GM12864 (cell line): ENCODE data around the gene UBE2I.
"Not testable (repeated sequence)": the region's sequence is repeated elsewhere in the genome, so short reads cannot be mapped to it uniquely, and the experiment has no call there.

Experiments used
- DNase-seq: peaks from one replicate; pipeline ENCODE4 v3.0.0-alpha.2; 2011; ENCODE audit warnings: low read depth
- H3K4me3 ChIP-seq: 2 replicates; pipeline ENCODE4 v1.5.1; 2011; ENCODE audit warnings: mild to moderate bottlenecking, low read depth, low read length, control low read depth
- TF ChIP-seq, protein P1 (sequence below): IDR thresholded peaks from 2 replicates; pipeline ENCODE4 v1.5.1; 2011; ENCODE audit warnings: low read depth, mild to moderate bottlenecking, moderate library complexity, low read length, control low read depth, inconsistent platforms; ENCODE audit errors: missing control alignments

The UBE2I gene

DNA sequence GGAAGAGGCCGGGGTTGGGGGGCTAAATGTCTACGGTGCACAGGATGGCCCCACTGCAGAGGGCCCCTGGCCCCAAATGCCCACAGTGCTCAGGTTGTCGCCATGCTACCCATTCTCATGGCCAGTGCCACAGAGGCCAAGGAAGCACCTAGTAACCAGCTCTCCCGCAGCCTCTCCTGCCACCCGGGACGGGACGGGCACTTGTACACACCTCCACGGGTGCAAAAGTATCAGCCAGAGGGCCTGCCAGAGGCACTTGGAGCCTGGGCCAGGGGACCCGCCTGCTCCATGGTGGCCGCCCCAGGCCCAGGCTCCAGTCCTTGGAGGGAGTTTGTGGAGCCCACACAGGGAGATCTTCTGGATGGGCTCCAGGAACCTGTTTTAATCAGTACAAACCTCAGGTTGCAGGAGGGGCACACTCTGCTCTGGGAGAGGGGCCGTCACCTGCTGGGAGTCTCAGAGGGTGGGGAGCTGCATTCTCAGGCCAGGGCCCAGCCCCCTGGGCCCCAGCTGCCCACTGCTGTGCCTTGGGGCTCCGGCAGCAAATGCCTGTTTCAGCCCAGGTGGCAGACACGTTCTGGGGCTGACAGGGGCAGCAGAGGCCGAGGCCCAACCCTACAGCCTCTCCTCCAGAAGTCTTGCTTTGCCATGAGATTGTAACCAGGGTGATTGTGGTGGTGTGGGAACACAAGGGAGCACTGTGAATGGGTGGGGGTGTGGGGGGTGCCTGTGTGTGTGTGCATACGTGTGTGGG lies 45.7 kb upstream of the UBE2I start:
- no peak for DNase-seq
- H3K4me3 ChIP-seq: no peak overlapping the region
- TF ChIP-seq, protein P1, sequence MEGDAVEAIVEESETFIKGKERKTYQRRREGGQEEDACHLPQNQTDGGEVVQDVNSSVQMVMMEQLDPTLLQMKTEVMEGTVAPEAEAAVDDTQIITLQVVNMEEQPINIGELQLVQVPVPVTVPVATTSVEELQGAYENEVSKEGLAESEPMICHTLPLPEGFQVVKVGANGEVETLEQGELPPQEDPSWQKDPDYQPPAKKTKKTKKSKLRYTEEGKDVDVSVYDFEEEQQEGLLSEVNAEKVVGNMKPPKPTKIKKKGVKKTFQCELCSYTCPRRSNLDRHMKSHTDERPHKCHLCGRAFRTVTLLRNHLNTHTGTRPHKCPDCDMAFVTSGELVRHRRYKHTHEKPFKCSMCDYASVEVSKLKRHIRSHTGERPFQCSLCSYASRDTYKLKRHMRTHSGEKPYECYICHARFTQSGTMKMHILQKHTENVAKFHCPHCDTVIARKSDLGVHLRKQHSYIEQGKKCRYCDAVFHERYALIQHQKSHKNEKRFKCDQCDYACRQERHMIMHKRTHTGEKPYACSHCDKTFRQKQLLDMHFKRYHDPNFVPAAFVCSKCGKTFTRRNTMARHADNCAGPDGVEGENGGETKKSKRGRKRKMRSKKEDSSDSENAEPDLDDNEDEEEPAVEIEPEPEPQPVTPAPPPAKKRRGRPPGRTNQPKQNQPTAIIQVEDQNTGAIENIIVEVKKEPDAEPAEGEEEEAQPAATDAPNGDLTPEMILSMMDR: no peak

DNA sequence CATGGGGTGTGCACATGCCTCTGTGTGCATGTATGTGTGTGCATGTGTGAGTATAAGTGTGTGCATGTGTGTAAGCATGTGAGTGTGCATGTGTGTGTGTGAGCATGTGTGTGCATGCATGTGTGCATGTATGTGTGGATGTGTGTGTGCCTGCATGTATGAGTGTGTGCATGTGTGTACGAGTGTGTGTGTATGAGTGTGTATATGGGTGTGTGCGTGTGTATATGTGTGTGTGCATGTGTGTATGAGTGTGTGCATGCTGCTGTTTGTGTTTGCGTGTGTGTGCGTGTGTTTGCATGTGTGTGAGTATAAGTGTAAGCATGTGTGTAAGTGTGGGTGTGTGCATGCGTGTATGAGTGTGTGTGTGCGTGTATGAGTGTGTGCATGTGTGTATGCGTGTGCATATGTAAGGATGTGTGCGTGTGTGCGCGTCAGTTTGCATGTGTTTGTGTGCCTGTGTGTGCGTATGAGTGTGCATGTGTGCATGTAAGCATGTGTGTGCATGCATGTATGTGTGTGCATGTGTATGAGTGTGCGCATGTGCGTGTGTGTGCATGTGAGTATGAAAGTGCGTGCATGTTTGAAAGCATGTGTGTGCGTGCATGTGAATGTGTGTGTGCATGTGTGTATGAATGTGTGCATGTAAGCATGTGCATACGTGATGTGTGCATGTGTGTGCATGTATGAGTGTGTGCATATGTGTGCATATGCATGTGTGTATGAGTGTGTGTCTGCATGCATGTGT lies 44.9 kb upstream of the UBE2I start:
- no peak for DNase-seq
- TF ChIP-seq, protein P1: no peak
- no peak overlapping the region for H3K4me3 ChIP-seq

DNA sequence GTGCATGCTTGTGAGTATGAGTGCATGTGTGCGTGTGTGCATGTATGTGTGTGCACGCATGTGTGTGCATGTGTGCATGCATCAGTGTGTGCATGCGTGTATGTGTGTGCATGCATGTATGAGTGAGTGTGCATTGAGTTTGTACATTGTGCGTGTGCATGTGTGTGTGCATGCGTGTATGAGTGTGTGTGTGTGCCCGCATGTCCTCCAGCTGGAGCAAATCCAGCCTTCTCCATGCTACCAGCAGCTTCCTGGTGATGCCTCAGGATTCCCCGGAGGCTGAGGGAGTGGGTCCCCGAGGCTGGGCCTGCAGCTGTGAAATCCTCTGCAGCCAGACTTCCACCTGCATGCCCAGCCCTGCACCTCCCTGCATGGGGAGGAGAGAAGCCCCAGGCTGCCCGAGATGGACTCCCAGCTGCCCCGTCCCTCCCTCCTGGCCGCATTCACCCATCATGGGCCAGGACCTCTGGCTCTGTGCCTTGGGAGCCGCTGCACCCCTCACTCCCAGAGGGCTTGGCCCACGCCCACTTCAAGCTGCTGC lies 44.3 kb upstream of the UBE2I start:
- H3K4me3 ChIP-seq: no peak overlapping the region
- DNase-seq: no peak
- TF ChIP-seq, protein P1: no peak

DNA sequence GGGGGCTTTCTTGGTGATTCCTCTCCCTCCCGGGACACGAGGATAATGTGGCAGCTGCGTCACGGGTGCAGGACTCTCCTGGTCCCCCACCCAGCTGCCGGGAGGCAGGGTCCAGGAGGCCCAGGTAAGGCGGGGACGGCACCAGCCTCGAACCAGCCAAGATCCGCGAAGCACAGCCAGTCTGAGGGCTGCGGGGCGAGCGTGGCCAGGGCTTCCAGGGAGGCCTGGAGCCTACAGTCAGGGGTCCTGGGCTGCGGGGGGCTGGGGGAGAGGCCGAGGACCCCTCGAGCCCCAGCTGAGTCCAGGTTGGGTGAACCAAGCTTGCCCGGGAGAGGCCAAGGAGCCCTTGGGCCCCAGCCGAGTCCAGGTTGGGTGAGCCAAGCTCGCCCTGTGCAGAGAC lies 43.6 kb upstream of the UBE2I start:
- H3K4me3 ChIP-seq: no peak overlapping the region
- TF ChIP-seq, protein P1: no peak

DNA sequence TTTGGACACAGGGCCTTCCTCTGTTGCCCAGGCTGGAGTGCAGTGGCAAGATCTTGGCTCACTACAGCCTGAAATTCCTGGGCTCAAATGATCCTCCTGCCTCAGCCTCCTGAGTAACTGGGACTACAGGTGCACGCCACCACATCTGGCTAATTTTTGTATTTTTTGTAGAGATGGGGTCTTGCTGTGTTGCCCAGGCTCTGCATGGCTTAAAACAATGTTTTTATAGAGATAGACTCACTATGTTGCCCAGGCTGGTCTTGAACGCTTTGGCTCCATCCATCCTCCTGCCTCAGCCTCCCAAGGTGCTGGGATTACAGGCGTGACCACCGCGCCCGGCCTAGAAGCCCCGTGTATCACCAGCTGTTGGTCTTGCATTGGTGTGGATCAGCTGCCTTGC lies 40.0 kb upstream of the UBE2I start:
- DNase-seq: not testable (repeated sequence)

More for the DNA sequence above, 43.6 kb upstream of the UBE2I start:
- DNase-seq: no peak

DNA sequence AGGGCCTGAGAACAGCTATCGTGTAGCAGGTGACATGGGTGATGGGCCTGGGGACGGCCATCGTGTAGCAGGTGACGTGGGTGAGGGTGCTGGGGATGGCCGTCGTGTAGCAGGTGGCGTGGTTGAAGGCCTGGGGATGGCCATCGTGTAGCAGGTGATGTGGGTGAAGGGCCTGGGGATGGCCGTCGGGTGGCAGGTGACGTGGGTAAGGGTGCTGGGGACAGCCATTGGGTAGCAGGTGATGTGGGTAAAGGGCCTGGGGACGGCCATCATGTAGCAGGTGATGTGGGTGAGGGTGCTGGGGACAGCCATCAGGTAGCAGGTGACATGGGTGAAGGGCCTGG lies 38.1 kb upstream of the UBE2I start:
- TF ChIP-seq, protein P1: no peak
- H3K4me3 ChIP-seq: no peak overlapping the region
- DNase-seq: no peak

More for the DNA sequence above, 40.0 kb upstream of the UBE2I start:
- H3K4me3 ChIP-seq: not testable (repeated sequence)

DNA sequence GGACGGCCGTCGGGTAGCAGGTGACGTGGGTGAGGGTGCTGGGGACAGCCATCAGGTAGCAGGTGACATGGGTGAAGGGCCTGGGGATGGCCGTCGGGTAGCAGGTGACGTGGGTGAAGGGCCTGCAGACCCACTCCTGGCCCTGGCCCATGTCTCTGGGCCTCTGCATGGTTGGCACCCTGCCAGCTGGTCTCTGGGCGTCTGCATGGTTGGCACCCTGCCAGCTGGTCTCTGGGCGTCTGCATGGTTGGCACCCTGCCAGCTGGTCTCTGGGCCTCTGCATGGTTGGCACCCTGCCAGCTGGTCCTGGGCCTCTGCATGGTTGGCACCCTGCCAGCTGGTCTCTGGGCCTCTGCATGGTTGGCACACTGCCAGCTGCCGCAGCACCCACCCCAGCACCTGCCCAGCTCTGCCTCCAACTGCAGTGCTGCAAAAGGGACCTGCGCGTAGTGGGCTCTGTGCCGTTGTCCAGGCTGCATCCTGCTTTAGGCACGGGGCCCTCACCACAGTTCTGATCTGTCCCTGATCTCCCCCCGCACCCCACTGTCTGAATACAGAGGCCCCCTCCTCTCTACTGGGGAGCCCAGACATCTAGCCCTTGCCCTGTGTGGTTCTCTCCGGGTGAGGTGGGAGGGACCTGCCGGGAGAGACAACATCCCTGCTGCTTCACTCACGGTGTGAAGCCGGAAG lies 37.6 kb upstream of the UBE2I start:
- H3K4me3 ChIP-seq, DNase-seq: not testable (repeated sequence)
